ENCODE results near the gene DLG2. TPM values are rescaled to one million over a fixed set of nuclear protein-coding genes. Genes with fewer than 3 reads are reported as not detected.

Gene DLG2
- total and polyA plus RNA-seq, 4 donors: 0.30 to 5.5 (median 0.68) TPM

DNA sequence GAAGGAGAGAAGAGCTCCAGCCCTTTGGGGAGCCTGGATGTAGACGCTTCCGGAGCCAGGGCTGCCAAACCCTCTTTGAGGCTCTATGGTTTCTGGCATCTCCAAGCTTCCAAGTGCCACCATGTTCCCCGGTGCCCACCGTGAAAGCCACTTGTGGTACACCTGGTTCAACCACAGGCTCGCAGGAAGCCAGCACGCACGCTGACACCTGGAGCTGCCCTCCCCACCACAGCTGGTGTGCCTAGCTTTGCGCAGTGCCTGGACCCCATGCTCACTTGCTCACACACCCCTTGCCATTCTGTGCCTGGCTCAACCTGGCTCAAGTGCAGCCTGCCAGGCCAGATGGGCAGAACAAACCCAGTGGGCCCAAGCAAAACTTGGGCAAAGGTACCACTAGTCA is 831.4 kb downstream of the DLG2 start:
- Histone ChIP-seq H3K9ac (ENCODE audit: low read depth in 1 of 2, low read length in 2 of 2) (no peak overlapping the region), H3K27me3 (ENCODE audit: control insufficient read depth in 4 of 4, insufficient read depth in 4 of 4, low read length in 3 of 4) (no peaks in the 10 kb centered on the region), H3K27ac (ENCODE audit: low read depth in 1 of 2, low read length in 2 of 2) (no peak overlapping the region), H3K4me1 (ENCODE audit: control insufficient read depth in 4 of 4, insufficient read depth in 4 of 4, low read length in 3 of 4) (no peaks in the 10 kb centered on the region), H3K36me3 (ENCODE audit: control insufficient read depth in 4 of 4, insufficient read depth in 3 of 4, low read depth in 1 of 4, low read length in 3 of 4) (no peaks in the 10 kb centered on the region), H3K4me3 (ENCODE audit: low read depth in 1 of 3, low read length in 3 of 3) (no peak overlapping the region), H3K9me3 (ENCODE audit: control insufficient read depth in 4 of 4, low read length in 3 of 4) (no peaks in the 10 kb centered on the region)
- DNase-seq (ENCODE audit: low spot score): no peak
- WGBS: 90% methylated on average over 8 of the region's 8 CpGs
- TF ChIP-seq, protein P1, sequence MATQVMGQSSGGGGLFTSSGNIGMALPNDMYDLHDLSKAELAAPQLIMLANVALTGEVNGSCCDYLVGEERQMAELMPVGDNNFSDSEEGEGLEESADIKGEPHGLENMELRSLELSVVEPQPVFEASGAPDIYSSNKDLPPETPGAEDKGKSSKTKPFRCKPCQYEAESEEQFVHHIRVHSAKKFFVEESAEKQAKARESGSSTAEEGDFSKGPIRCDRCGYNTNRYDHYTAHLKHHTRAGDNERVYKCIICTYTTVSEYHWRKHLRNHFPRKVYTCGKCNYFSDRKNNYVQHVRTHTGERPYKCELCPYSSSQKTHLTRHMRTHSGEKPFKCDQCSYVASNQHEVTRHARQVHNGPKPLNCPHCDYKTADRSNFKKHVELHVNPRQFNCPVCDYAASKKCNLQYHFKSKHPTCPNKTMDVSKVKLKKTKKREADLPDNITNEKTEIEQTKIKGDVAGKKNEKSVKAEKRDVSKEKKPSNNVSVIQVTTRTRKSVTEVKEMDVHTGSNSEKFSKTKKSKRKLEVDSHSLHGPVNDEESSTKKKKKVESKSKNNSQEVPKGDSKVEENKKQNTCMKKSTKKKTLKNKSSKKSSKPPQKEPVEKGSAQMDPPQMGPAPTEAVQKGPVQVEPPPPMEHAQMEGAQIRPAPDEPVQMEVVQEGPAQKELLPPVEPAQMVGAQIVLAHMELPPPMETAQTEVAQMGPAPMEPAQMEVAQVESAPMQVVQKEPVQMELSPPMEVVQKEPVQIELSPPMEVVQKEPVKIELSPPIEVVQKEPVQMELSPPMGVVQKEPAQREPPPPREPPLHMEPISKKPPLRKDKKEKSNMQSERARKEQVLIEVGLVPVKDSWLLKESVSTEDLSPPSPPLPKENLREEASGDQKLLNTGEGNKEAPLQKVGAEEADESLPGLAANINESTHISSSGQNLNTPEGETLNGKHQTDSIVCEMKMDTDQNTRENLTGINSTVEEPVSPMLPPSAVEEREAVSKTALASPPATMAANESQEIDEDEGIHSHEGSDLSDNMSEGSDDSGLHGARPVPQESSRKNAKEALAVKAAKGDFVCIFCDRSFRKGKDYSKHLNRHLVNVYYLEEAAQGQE (IDR thresholded peaks at IDR 0.05): no peak
- TF ChIP-seq, protein P2, sequence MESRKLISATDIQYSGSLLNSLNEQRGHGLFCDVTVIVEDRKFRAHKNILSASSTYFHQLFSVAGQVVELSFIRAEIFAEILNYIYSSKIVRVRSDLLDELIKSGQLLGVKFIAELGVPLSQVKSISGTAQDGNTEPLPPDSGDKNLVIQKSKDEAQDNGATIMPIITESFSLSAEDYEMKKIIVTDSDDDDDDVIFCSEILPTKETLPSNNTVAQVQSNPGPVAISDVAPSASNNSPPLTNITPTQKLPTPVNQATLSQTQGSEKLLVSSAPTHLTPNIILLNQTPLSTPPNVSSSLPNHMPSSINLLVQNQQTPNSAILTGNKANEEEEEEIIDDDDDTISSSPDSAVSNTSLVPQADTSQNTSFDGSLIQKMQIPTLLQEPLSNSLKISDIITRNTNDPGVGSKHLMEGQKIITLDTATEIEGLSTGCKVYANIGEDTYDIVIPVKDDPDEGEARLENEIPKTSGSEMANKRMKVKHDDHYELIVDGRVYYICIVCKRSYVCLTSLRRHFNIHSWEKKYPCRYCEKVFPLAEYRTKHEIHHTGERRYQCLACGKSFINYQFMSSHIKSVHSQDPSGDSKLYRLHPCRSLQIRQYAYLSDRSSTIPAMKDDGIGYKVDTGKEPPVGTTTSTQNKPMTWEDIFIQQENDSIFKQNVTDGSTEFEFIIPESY (IDR thresholded peaks at IDR 0.05): no peak
- TF ChIP-seq FOXA2 (IDR thresholded peaks at IDR 0.05) (no peak), SP1 (IDR thresholded peaks at IDR 0.05) (no peak), EGR1 (IDR thresholded peaks at IDR 0.05; ENCODE audit: low read depth in 2 of 2) (no peak), YY1 (IDR thresholded peaks at IDR 0.05) (no peak), RXRA (IDR thresholded peaks at IDR 0.05) (no peak), HNF4G (IDR thresholded peaks at IDR 0.05) (no peak), JUND (IDR thresholded peaks at IDR 0.05) (no peak), GABPA (IDR thresholded peaks at IDR 0.05 in 1 of 2, conservative IDR thresholded peaks at IDR 0.05 in 1 of 2) (no peak), FOXA1 (IDR thresholded peaks at IDR 0.05) (no peak), TAF1 (conservative IDR thresholded peaks at IDR 0.05) (no peak), NR2F2 (IDR thresholded peaks at IDR 0.05) (no peak), HNF4A (conservative IDR thresholded peaks at IDR 0.05) (no peak), RAD21 (IDR thresholded peaks at IDR 0.05) (no peak)
- TF ChIP-seq, protein P3, sequence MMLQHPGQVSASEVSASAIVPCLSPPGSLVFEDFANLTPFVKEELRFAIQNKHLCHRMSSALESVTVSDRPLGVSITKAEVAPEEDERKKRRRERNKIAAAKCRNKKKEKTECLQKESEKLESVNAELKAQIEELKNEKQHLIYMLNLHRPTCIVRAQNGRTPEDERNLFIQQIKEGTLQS (IDR thresholded peaks at IDR 0.05): no peak
- TF ChIP-seq, protein P4, sequence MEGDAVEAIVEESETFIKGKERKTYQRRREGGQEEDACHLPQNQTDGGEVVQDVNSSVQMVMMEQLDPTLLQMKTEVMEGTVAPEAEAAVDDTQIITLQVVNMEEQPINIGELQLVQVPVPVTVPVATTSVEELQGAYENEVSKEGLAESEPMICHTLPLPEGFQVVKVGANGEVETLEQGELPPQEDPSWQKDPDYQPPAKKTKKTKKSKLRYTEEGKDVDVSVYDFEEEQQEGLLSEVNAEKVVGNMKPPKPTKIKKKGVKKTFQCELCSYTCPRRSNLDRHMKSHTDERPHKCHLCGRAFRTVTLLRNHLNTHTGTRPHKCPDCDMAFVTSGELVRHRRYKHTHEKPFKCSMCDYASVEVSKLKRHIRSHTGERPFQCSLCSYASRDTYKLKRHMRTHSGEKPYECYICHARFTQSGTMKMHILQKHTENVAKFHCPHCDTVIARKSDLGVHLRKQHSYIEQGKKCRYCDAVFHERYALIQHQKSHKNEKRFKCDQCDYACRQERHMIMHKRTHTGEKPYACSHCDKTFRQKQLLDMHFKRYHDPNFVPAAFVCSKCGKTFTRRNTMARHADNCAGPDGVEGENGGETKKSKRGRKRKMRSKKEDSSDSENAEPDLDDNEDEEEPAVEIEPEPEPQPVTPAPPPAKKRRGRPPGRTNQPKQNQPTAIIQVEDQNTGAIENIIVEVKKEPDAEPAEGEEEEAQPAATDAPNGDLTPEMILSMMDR (IDR thresholded peaks at IDR 0.05; ENCODE audit: low read depth, low read length, missing input control): no peak
- TF ChIP-seq, protein P5, sequence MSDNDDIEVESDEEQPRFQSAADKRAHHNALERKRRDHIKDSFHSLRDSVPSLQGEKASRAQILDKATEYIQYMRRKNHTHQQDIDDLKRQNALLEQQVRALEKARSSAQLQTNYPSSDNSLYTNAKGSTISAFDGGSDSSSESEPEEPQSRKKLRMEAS (IDR thresholded peaks at IDR 0.05): no peak
